Activated CD4-positive, alpha-beta T cell treated with anti-CD3 and anti-CD28 coated beads for 36 hours (primary cell): ENCODE data around the gene NINL. TPM values are rescaled to one million over a fixed set of nuclear protein-coding genes. Genes with fewer than 3 reads are reported as not detected.
"Not testable (repeated sequence)": the region's sequence is repeated elsewhere in the genome, so short reads cannot be mapped to it uniquely, and the experiment has no call there.

ENCODE experiments used
- ATAC-seq: fragments of 200-7000 bp; cut with Tn5 transposase; one replicate; pipeline ENCODE4 v1.10.0; 2021; ENCODE audit warnings: mild to moderate bottlenecking, moderate library complexity
- CTCF ChIA-PET: fragments of 350-600 bp; sonication (Branson Sonifier 250); formaldehyde crosslinking; loops from one replicate; lab custom pipeline; 2021; ENCODE audit warnings: antibody characterized with exemption; lab: Charles Lee
- POLR2A ChIA-PET: fragments of 350-600 bp; sonication (Branson Sonifier 250); formaldehyde crosslinking; loops from one replicate; lab custom pipeline; 2021; ENCODE audit warnings: antibody characterized with exemption, inconsistent platforms; lab: Charles Lee
- DNase-seq: peaks from one replicate; pipeline ENCODE4 v3.0.0-alpha.2; 2020
- H3K27ac Mint-ChIP-seq: one replicate; pipeline ENCODE4 v1.8.0; 2021; ENCODE audit warnings: mixed read lengths
- H3K27me3 Mint-ChIP-seq: one replicate; pipeline ENCODE4 v1.8.0; 2021; ENCODE audit warnings: mixed read lengths
- H3K36me3 Mint-ChIP-seq: one replicate; pipeline ENCODE4 v1.8.0; 2021; ENCODE audit warnings: low read depth, mixed read lengths
- H3K4me1 Mint-ChIP-seq: one replicate; pipeline ENCODE4 v1.8.0; 2021; ENCODE audit warnings: mixed read lengths
- H3K4me3 Mint-ChIP-seq: one replicate; pipeline ENCODE4 v1.8.0; 2021; ENCODE audit warnings: mild to moderate bottlenecking, moderate library complexity, mixed read lengths
- H3K9me3 Mint-ChIP-seq: one replicate; pipeline ENCODE4 v1.8.0; 2021; ENCODE audit warnings: low read depth, mixed read lengths
- intact Hi-C, 2 experiments: fragments of 100-400 bp; cut with DNase I in 1 of 2; cut with micrococcal nuclease in 1 of 2; formaldehyde crosslinking; loops; one replicate each; pipeline versions ENCODE4 v1.14.2 to v1.15.1; 2022 to 2024; cut with DNase I, micrococcal nuclease
- total RNA-seq, 2 experiments: library from RNA; stranded (reverse); gene quantifications; one replicate each; pipeline ENCODE4 v1.2.3, GENCODE V29; 2021

NINL gene
- total RNA-seq, 2 experiments from 2014 or later, result 3.3 to 4.1 TPM

DNA sequence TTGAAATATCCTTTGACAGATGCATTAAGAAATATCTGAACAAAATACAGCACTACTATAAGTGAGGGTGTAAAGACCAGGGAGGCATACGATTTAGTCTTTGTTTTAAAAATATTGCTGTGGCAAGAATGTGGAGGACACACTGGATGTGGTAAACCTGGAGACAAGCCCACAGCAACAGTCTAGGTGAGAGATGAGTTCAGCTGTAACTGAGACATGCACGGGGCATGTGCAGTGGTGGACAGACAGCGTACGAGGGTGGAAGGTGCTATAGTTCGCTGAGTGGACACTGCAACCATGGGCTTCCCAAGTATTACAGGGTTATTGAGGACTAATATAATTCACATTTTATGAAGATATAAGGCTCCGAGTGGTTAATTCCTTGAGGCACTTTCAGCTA, 36.7 kb upstream of the NINL start:
- Mint-ChIP-seq H3K4me1 (peaks cover 21% of the 10 kb centered on the region), H3K27me3 (no peaks in the 10 kb centered on the region), H3K36me3 (peaks cover 10% of the 10 kb centered on the region), H3K27ac (no peak overlapping the region), H3K4me3 (peak overlapping the region; percentile 80), H3K9me3 (no peaks in the 10 kb centered on the region)
- intact Hi-C loops, result loop anchor here (5.0 to 10.0 kb wide), 5 partner anchors 40 to 627 kb away; partner anchors contain the start of genes ABHD12 (in 1 of the 2), APMAP (in 1 of the 2) and GINS1 (in 1 of the 2)
- CTCF ChIA-PET, result interaction anchor here (0.6 kb wide), 1 partner anchor 294 kb away, joined by 3 read pairs; no protein-coding TSS in a partner anchor
- POLR2A ChIA-PET, result no interaction called here
- ATAC-seq (no peak), DNase-seq (no peak)

DNA sequence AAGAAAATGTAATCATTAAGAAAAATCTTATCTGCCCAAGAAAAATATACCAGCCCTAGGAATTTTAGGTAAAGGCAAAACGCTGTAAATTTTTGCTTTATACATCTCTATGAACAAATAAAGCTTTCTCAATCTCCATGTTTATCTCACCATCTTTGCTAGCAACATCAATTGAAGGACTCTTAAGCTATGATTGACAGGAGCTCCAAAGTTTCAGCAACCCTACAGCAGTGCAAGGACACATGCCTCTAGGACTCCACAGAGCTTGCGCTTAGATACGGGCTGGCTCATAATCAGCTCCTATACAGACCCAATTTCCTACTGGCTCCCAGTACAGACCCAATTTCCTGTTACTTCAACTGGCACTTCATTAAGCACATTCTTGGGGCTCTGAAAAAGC, 34.2 kb upstream of the NINL start:
- intact Hi-C loops, result no loop called here
- no peak overlapping the region for H3K27ac Mint-ChIP-seq
- peaks cover 16% of the 10 kb centered on the region for H3K4me1 Mint-ChIP-seq
- no peaks in the 10 kb centered on the region for H3K27me3 Mint-ChIP-seq
- POLR2A ChIA-PET, result no interaction called here
- DNase-seq (no peak), ATAC-seq (no peak)
- H3K4me3 Mint-ChIP-seq, result no peak overlapping the region
- no peaks in the 10 kb centered on the region for H3K9me3 Mint-ChIP-seq
- CTCF ChIA-PET, result no interaction called here
- peaks cover 16% of the 10 kb centered on the region for H3K36me3 Mint-ChIP-seq

DNA sequence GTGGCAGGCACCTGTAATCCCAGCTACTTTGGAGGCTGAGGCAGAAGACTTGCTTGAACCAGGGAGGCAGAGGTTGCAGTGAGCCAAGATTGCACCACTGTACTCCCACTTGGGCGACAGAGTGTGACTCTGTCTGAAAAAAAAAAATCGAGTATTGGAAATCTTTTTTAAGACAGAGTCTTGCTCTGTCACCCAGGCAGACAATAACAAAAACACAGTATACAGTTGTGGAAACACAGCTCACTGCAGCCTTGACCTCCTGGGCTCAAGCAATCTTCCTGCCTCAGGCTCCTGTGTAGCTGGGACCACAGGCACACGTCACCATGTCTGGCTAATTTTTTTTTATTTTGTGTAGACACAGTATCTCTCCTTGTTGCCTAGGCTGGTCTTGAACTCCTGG, 23.4 kb upstream of the NINL start:
- H3K4me3 Mint-ChIP-seq, result no peak overlapping the region
- ChIA-PET POLR2A (no interaction called here), CTCF (no interaction called here)
- no peak overlapping the region for H3K27ac Mint-ChIP-seq
- no peaks in the 10 kb centered on the region for H3K4me1 Mint-ChIP-seq
- DNase-seq (no peak), ATAC-seq (no peak)
- H3K27me3 Mint-ChIP-seq, result no peaks in the 10 kb centered on the region
- intact Hi-C loops, result no loop called here
- H3K36me3 Mint-ChIP-seq, result peaks cover 4% of the 10 kb centered on the region
- H3K9me3 Mint-ChIP-seq, result no peaks in the 10 kb centered on the region

DNA sequence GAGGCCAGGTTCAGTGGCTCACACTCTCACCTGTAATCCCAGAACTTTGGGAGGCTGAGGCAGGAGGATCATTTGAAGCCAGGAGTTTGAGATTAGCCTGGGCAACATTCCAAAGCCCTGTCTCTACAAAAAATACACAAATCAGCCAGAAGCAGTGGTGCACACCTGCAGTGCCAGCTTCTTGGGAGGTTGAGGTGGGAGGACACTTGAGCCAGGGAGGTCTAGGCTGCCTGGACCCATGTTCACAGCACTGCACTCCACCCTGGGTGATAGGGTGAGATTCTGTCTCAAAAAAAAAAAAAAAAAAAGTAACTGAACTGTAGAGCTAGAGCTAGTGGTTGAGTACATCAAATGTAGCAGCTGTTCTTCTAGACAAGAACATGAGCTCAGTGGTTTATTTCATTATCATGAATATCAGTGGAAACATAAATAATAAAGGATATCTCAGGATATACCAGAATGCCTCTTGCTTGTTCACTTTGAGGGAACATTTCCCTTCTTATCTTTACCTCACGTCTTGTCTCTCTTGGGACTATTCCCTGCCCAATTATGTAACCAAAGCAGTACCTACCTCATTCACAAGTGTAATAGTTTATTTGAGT, 20.9 kb upstream of the NINL start:
- POLR2A ChIA-PET, result no interaction called here
- Mint-ChIP-seq H3K4me3 (no peak overlapping the region), H3K27me3 (no peaks in the 10 kb centered on the region), H3K4me1 (peaks cover 10% of the 10 kb centered on the region), H3K9me3 (no peaks in the 10 kb centered on the region), H3K36me3 (no peaks in the 10 kb centered on the region), H3K27ac (no peak overlapping the region)
- DNase-seq (no peak), ATAC-seq (no peak)
- CTCF ChIA-PET, result no interaction called here
- intact Hi-C loops, result no loop called here

DNA sequence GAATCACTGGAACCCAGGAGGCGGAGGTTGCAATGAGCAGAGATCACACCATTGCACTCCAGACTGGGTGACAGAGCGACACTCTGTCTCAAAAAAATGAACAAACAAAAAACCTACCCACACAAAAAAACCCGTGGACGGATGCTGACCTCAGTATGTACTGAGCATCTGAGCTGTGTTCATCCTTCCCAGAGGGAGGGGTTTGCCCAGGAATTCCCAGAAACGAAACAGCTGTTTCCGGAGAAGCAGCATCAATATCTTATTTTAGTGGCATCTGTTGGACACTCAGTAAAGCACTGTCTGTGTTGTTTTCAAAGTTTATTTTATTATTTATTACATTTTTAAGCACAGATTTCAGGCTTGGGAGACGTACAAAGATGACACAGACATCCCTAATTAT, 19.8 kb upstream of the NINL start:
- CTCF ChIA-PET, result no interaction called here
- H3K27me3 Mint-ChIP-seq, result no peaks in the 10 kb centered on the region
- POLR2A ChIA-PET, result no interaction called here
- intact Hi-C loops, result no loop called here
- peaks cover 10% of the 10 kb centered on the region for H3K4me1 Mint-ChIP-seq
- H3K36me3 Mint-ChIP-seq, result no peaks in the 10 kb centered on the region
- no peak for ATAC-seq
- no peak for DNase-seq
- H3K27ac Mint-ChIP-seq, result no peak overlapping the region
- no peaks in the 10 kb centered on the region for H3K9me3 Mint-ChIP-seq
- no peak overlapping the region for H3K4me3 Mint-ChIP-seq

DNA sequence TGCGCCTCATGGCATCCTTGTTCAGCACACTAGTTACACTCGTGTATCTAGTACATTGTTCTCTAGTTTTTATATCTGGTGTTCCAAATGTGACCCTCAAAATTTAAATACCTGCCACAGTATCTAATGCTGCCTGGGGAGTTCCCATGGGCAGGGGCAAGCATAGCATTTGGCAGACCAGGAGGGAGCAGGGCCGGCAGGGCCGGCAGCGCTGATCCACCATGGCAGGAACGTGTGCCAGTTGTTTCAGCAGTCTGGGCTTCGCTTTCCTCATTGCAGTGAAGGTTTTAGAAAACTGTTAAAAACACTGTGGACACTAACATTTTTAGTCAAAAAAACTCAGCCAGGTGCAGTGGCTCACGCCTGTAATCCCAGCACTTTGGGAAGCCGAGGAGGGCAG, 19.3 kb upstream of the NINL start:
- POLR2A ChIA-PET, result no interaction called here
- Mint-ChIP-seq H3K4me3 (no peak overlapping the region), H3K27me3 (no peaks in the 10 kb centered on the region), H3K4me1 (peaks cover 10% of the 10 kb centered on the region), H3K9me3 (no peaks in the 10 kb centered on the region), H3K27ac (no peak overlapping the region), H3K36me3 (no peaks in the 10 kb centered on the region)
- CTCF ChIA-PET, result no interaction called here
- intact Hi-C loops, result no loop called here
- no peak for DNase-seq
- ATAC-seq, result no peak

DNA sequence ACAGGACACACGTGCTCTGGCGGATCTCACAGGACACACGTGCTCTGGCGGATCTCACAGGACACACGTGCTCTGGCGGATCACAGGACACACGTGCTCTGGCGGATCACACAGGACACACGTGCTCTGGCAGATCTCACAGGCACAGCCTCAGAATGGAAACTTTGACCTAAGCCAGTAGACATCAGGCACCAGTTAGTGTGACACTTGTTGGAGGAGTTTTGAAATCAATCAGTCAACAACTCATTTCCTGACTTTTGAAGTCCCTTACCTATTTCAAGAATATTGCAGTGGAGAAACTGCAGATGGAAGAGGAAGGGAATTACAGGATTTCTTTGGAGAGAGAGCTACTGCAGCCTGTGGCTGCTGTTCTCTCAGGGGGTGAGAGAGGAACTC, 17.6 kb upstream of the NINL start:
- CTCF ChIA-PET, H3K4me1 Mint-ChIP-seq: not testable (repeated sequence)

DNA sequence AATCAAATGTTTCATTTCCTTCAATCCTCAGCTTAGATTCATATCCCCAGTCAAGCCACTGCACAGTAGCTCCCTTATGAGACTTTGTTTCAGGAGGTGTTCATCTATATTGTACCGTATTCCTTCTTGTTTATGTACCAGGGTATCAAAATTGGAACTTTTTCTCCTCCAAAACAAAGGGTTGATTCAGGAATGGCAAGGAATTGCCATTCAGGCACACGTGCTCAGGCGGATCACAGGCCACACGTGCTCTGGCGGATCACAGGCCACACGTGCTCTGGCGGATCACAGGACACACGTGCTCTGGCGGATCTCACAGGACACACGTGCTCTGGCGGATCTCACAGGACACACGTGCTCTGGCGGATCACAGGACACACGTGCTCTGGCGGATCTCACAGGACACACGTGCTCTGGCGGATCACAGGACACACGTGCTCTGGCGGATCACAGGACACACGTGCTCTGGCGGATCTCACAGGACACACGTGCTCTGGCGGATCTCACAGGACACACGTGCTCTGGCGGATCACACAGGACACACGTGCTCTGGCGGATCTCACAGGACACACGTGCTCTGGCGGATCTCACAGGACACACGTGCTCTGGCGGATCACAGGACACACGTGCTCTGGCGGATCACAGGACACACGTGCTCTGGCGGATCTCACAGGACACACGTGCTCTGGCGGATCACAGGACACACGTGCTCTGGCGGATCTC, 17.0 kb upstream of the NINL start:
- H3K4me1 Mint-ChIP-seq, H3K36me3 Mint-ChIP-seq, H3K9me3 Mint-ChIP-seq, H3K27me3 Mint-ChIP-seq, DNase-seq, ATAC-seq, intact Hi-C loops, H3K4me3 Mint-ChIP-seq, POLR2A ChIA-PET: not testable (repeated sequence)
- peak overlapping the region; percentile 11 for H3K27ac Mint-ChIP-seq
- CTCF ChIA-PET, result interaction anchor here (0.7 kb wide), 1 partner anchor 82 kb away, joined by 3 read pairs; no protein-coding TSS in a partner anchor

More for the DNA sequence above, 17.6 kb upstream of the NINL start:
- H3K4me3 Mint-ChIP-seq, intact Hi-C loops, H3K27me3 Mint-ChIP-seq, H3K36me3 Mint-ChIP-seq, H3K9me3 Mint-ChIP-seq, POLR2A ChIA-PET: not testable (repeated sequence)
- H3K27ac Mint-ChIP-seq, result peak overlapping the region; percentile 69
- peak; percentile 94 for ATAC-seq
- peak; percentile 43 for DNase-seq

DNA sequence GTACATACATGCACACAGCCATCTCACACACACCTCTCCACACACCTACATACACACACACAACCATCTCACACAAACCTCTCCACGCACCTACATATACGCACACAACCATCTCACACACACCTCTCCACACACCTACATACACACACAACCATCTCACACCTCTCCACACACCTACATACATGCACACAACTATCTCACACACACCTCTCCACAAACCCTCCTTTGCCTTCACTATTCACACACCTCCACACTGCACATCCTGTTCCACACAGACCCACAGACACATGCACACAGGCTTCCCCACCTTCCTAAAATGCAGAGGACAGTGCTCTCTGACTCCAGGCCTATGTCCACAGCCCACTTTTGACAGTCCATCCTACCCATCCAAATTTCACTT, 16.3 kb upstream of the NINL start:
- intact Hi-C loops, result no loop called here
- Mint-ChIP-seq H3K4me3 (no peak overlapping the region), H3K9me3 (no peaks in the 10 kb centered on the region), H3K27me3 (no peaks in the 10 kb centered on the region), H3K36me3 (no peaks in the 10 kb centered on the region), H3K27ac (peak overlapping the region; percentile 11), H3K4me1 (peaks cover 10% of the 10 kb centered on the region)
- ATAC-seq (no peak), DNase-seq (no peak)
- ChIA-PET CTCF (interaction anchor here (0.7 kb wide), 1 partner anchor 81 kb away, joined by 3 read pairs; no protein-coding TSS in a partner anchor), POLR2A (no interaction called here)

DNA sequence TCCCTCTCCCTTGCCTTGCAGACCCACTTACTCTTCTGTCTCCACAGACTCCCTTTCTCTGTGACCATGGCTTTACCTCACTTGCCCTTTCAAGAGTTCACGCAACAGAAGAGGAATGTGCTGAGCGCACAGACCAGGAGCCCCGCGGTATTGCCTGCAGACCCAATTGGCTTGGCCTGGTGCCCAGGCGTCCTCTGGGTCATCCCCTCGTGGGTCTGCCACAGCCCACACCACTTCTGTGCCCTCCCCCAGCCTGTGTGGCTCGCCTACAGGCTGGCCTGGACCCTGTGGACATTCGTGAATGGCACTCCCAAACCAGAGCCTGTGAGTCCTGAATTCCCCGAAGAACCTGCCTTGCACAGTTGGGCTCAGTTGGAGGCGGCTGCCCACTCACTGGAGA, 15.3 kb upstream of the NINL start:
- Mint-ChIP-seq H3K27ac (no peak overlapping the region), H3K27me3 (no peaks in the 10 kb centered on the region), H3K9me3 (no peaks in the 10 kb centered on the region), H3K4me1 (peaks cover 10% of the 10 kb centered on the region), H3K36me3 (no peaks in the 10 kb centered on the region), H3K4me3 (no peak overlapping the region)
- ATAC-seq (no peak), DNase-seq (no peak)
- intact Hi-C loops, result no loop called here
- ChIA-PET CTCF (no interaction called here), POLR2A (no interaction called here)

DNA sequence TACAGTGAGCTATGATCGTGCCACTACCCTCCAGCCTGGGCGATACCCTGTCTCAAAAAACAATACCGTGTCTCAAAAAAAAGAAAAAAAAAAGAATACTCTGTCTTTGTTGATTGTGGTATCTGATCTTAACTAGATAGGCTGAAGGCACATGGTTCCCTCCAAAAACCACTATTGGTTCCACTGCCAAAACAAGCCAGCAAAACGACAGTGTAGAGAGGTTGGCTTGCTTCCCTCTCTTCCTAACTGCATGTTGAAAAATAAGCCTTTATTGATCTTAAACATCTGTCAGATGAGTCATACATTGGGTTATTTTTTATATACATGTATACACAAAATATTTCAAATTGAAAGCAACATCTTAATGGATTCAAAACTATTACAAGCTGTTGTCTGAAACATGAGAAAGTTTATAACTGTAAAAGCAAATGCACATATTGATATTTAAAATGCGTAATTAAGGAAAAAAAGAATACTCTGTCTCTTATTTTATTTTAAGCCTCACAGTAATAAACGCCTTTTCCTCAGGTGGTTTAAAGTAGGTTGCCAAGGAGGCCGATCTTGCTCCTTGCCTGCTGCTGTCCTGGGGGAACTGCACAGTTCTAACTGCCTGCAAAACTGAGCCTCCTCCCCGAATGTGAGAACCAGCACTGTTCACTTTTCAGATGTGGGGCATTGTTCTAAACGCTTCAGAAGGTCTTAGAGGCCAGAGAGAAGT, 7.0 kb upstream of the NINL start:
- H3K9me3 Mint-ChIP-seq, result no peaks in the 10 kb centered on the region
- no peak overlapping the region for H3K27ac Mint-ChIP-seq
- no peak for DNase-seq
- no peaks in the 10 kb centered on the region for H3K36me3 Mint-ChIP-seq
- ChIA-PET POLR2A (interaction anchor here (0.6 kb wide), 1 partner anchor 400 kb away, joined by 3 read pairs; no protein-coding TSS in a partner anchor), CTCF (interaction anchor here (0.8 kb wide), 1 partner anchor 11 kb away, joined by 3 read pairs; no protein-coding TSS in a partner anchor)
- intact Hi-C loops, result no loop called here
- ATAC-seq, result no peak
- H3K4me3 Mint-ChIP-seq, result no peak overlapping the region
- H3K27me3 Mint-ChIP-seq, result no peaks in the 10 kb centered on the region
- H3K4me1 Mint-ChIP-seq, result peaks cover 3% of the 10 kb centered on the region
